ENCODE results near the gene RACGAP1.

The RACGAP1 gene

GRCh38 chr12:49953961-49954846 is 71.1 kb downstream of the RACGAP1 start:
- DNase-seq, result no peak

- no peak for DNase-seq
Measured at GRCh38 chr12:49953151-49953550, 72.1 kb downstream of the RACGAP1 start.

GRCh38 chr12:49952391-49953055 is 72.8 kb downstream of the RACGAP1 start:
- DNase-seq, result no peak

GRCh38 chr12:49951411-49952240 is 73.7 kb downstream of the RACGAP1 start:
- DNase-seq, result peak; percentile 30

GRCh38 chr12:49950273-49951251 is 74.7 kb downstream of the RACGAP1 start, which contains the start of gene AQP2:
Gene AQP2 (plus strand): TSS chr12:49950737. CDS start chr12:49950831, 94 bp downstream.
- no peak for DNase-seq

GRCh38 chr12:49949866-49950265 is 75.4 kb downstream of the RACGAP1 start:
- DNase-seq, result no peak

- no peak for DNase-seq
Measured at GRCh38 chr12:49948866-49949845, 76.1 kb downstream of the RACGAP1 start.

GRCh38 chr12:49947593-49948226 is 77.6 kb downstream of the RACGAP1 start:
- DNase-seq, result no peak

- no peak for DNase-seq
Measured at GRCh38 chr12:49946497-49946896, 78.8 kb downstream of the RACGAP1 start.

- DNase-seq, result no peak
Measured at GRCh38 chr12:49946086-49946485, 79.2 kb downstream of the RACGAP1 start.

- peak; percentile 87 for DNase-seq
Measured at GRCh38 chr12:49945394-49946080, 79.8 kb downstream of the RACGAP1 start.

GRCh38 chr12:49944718-49945117 is 80.6 kb downstream of the RACGAP1 start:
- DNase-seq, result no peak

GRCh38 chr12:49944046-49944445 is 81.2 kb downstream of the RACGAP1 start:
- DNase-seq, result no peak

GRCh38 chr12:49943625-49943960 is 81.7 kb downstream of the RACGAP1 start:
- DNase-seq, result no peak

GRCh38 chr12:49942921-49943624 is 82.2 kb downstream of the RACGAP1 start:
- no peak for DNase-seq

- DNase-seq, result no peak
Measured at GRCh38 chr12:49942512-49942893, 82.8 kb downstream of the RACGAP1 start.

GRCh38 chr12:49941556-49942511 is 83.5 kb downstream of the RACGAP1 start:
- DNase-seq, result no peak

- DNase-seq, result no peak
Measured at GRCh38 chr12:49939707-49940106, 85.6 kb downstream of the RACGAP1 start.
